Astrocyte (in vitro differentiated cells and primary cell): ENCODE data around the gene FHIT. TPM values are rescaled to one million over a fixed set of nuclear protein-coding genes. Genes with fewer than 3 reads are reported as not detected.

ENCODE experiments used
- DNase-seq: peaks from one replicate; pipeline ENCODE4 v3.0.0-alpha.2; 2010; ENCODE audit warnings: low read depth
- FAIRE-seq: peaks from 2 replicates; lab custom pipeline; 2011; peaks lifted over from hg19 to GRCh38; lab: Jason Lieb, UNC
- H2AFZ ChIP-seq: 2 replicates; pipeline ENCODE4 v1.6.0; 2012; ENCODE audit warnings: low read depth, low read length, inconsistent platforms
- H3K27ac ChIP-seq: 2 replicates; pipeline ENCODE4 v1.5.1; 2011; ENCODE audit warnings: low read depth, low read length, inconsistent platforms
- H3K27me3 ChIP-seq: 2 replicates; pipeline ENCODE4 v1.6.0; 2011; ENCODE audit warnings: low read length, inconsistent platforms; ENCODE audit not compliant: insufficient read depth
- H3K36me3 ChIP-seq: 2 replicates; pipeline ENCODE4 v1.5.1; 2011; ENCODE audit warnings: low read length, inconsistent platforms; ENCODE audit not compliant: insufficient read depth
- H3K4me1 ChIP-seq: 2 replicates; pipeline ENCODE4 v1.5.1; 2011; ENCODE audit warnings: low read length, inconsistent platforms; ENCODE audit not compliant: insufficient read depth
- H3K4me2 ChIP-seq: 2 replicates; pipeline ENCODE4 v1.6.0; 2012; ENCODE audit warnings: low read length, inconsistent platforms
- H3K4me3 ChIP-seq: 2 replicates; pipeline ENCODE4 v1.5.1; 2011; ENCODE audit warnings: low read depth, mild to moderate bottlenecking, low read length, inconsistent platforms; ENCODE audit not compliant: insufficient read depth
- H3K79me2 ChIP-seq: 2 replicates; pipeline ENCODE4 v1.6.0; 2012; ENCODE audit warnings: mild to moderate bottlenecking, low read length, inconsistent platforms; ENCODE audit not compliant: insufficient read depth
- H3K9ac ChIP-seq: 2 replicates; pipeline ENCODE4 v1.6.0; 2012; ENCODE audit warnings: mild to moderate bottlenecking, low read length, inconsistent platforms
- H3K9me3 ChIP-seq: 2 replicates; pipeline ENCODE4 v1.5.1; 2012; ENCODE audit warnings: low read depth, mild to moderate bottlenecking, low read length, inconsistent platforms; ENCODE audit not compliant: insufficient read depth
- H4K20me1 ChIP-seq: 2 replicates; pipeline ENCODE4 v1.6.0; 2012; ENCODE audit warnings: low read length, inconsistent platforms; ENCODE audit not compliant: insufficient read depth
- H3K27ac Mint-ChIP-seq: one replicate; pipeline ENCODE4 v1.8.0; 2021; ENCODE audit warnings: mild to moderate bottlenecking, mixed read lengths; ENCODE audit not compliant: unreplicated experiment
- H3K27me3 Mint-ChIP-seq: one replicate; pipeline ENCODE4 v1.8.0; 2021; ENCODE audit warnings: low read depth, mixed read lengths; ENCODE audit not compliant: unreplicated experiment
- H3K36me3 Mint-ChIP-seq: one replicate; pipeline ENCODE4 v1.8.0; 2021; ENCODE audit warnings: low read depth, mixed read lengths; ENCODE audit not compliant: unreplicated experiment
- H3K4me1 Mint-ChIP-seq: one replicate; pipeline ENCODE4 v1.8.0; 2021; ENCODE audit warnings: low read depth, mixed read lengths; ENCODE audit not compliant: unreplicated experiment
- H3K4me3 Mint-ChIP-seq: one replicate; pipeline ENCODE4 v1.8.0; 2021; ENCODE audit warnings: mild to moderate bottlenecking, moderate library complexity, mixed read lengths; ENCODE audit not compliant: unreplicated experiment
- H3K9me3 Mint-ChIP-seq: one replicate; pipeline ENCODE4 v1.8.0; 2021; ENCODE audit warnings: mild to moderate bottlenecking, mixed read lengths; ENCODE audit not compliant: unreplicated experiment
- CTCF ChIP-seq: IDR thresholded peaks from 2 replicates; pipeline ENCODE4 v1.5.1; 2011; ENCODE audit warnings: low read depth, mild to moderate bottlenecking, inconsistent platforms, low read length, moderate library complexity; ENCODE audit not compliant: insufficient read depth
- EZH2 ChIP-seq: IDR thresholded peaks from 2 replicates; pipeline ENCODE4 v1.6.1; 2012; ENCODE audit warnings: mild to moderate bottlenecking, low read length, inconsistent platforms; ENCODE audit not compliant: insufficient read depth
- total RNA-seq: library from RNA; stranded (reverse); gene quantifications from 2 replicates; pipeline ENCODE4 v1.2.1, GENCODE V29; 2021

The FHIT gene
- total RNA-seq, 1 donor from 2014 or later: 6.7 TPM

- Mint-ChIP-seq H3K36me3 (no peaks in the 10 kb centered on the region), H3K4me3 (no peak overlapping the region), H3K4me1 (no peaks in the 10 kb centered on the region), H3K27me3 (no peaks in the 10 kb centered on the region), H3K9me3 (no peaks in the 10 kb centered on the region), H3K27ac (no peak overlapping the region)
- DNase-seq (no peak), FAIRE-seq (no peak)
- Histone ChIP-seq H4K20me1 (no peaks in the 10 kb centered on the region), H3K9ac (no peak overlapping the region), H3K9me3 (no peaks in the 10 kb centered on the region), H3K79me2 (no peaks in the 10 kb centered on the region), H2AFZ (no peak overlapping the region), H3K36me3 (no peaks in the 10 kb centered on the region), H3K27me3 (no peaks in the 10 kb centered on the region), H3K4me1 (no peaks in the 10 kb centered on the region), H3K4me3 (no peak overlapping the region), H3K4me2 (no peak overlapping the region), H3K27ac (no peak overlapping the region)
- TF ChIP-seq CTCF (no peak), EZH2 (no peak)
These were observed 988.1 kb downstream of the FHIT start for GRCh38 chr3:60263191-60263590.

GRCh38 chr3:60262546-60262945, 988.7 kb downstream of the FHIT start:
- H3K79me2 ChIP-seq: no peaks in the 10 kb centered on the region
- no peaks in the 10 kb centered on the region for H3K9me3 ChIP-seq
- H3K27ac ChIP-seq: no peak overlapping the region
- no peaks in the 10 kb centered on the region for H3K36me3 ChIP-seq
- no peaks in the 10 kb centered on the region for H3K4me1 Mint-ChIP-seq
- no peak overlapping the region for H3K4me2 ChIP-seq
- no peak overlapping the region for H2AFZ ChIP-seq
- TF ChIP-seq EZH2: no peak
- no peak for TF ChIP-seq CTCF
- H3K27ac Mint-ChIP-seq: no peak overlapping the region
- no peaks in the 10 kb centered on the region for H3K27me3 Mint-ChIP-seq
- H3K9ac ChIP-seq: no peak overlapping the region
- no peak overlapping the region for H3K4me3 Mint-ChIP-seq
- no peak for DNase-seq
- no peaks in the 10 kb centered on the region for H3K36me3 Mint-ChIP-seq
- H3K27me3 ChIP-seq: no peaks in the 10 kb centered on the region
- no peaks in the 10 kb centered on the region for H4K20me1 ChIP-seq
- no peaks in the 10 kb centered on the region for H3K4me1 ChIP-seq
- no peak for FAIRE-seq
- H3K9me3 Mint-ChIP-seq: no peaks in the 10 kb centered on the region
- no peak overlapping the region for H3K4me3 ChIP-seq

GRCh38 chr3:60260546-60260945, 990.7 kb downstream of the FHIT start:
- Mint-ChIP-seq H3K4me1 (no peaks in the 10 kb centered on the region), H3K27me3 (no peaks in the 10 kb centered on the region), H3K4me3 (no peak overlapping the region), H3K9me3 (no peaks in the 10 kb centered on the region), H3K36me3 (no peaks in the 10 kb centered on the region), H3K27ac (no peak overlapping the region)
- no peaks in the 10 kb centered on the region for H4K20me1 ChIP-seq
- H3K9ac ChIP-seq: no peak overlapping the region
- no peak overlapping the region for H2AFZ ChIP-seq
- no peaks in the 10 kb centered on the region for H3K4me1 ChIP-seq
- H3K27ac ChIP-seq: no peak overlapping the region
- no peak for FAIRE-seq
- TF ChIP-seq CTCF: no peak
- TF ChIP-seq EZH2: no peak
- no peaks in the 10 kb centered on the region for H3K9me3 ChIP-seq
- DNase-seq: no peak
- H3K79me2 ChIP-seq: no peaks in the 10 kb centered on the region
- no peaks in the 10 kb centered on the region for H3K36me3 ChIP-seq
- no peaks in the 10 kb centered on the region for H3K27me3 ChIP-seq
- H3K4me2 ChIP-seq: no peak overlapping the region
- no peak overlapping the region for H3K4me3 ChIP-seq
